ENCODE data around the gene TBP. TPM values are rescaled to one million over a fixed set of nuclear protein-coding genes. Genes with fewer than 3 reads are reported as not detected.

The TBP gene
- total RNA-seq, 4 donors from 2014 or later: 11.4 to 20.1 (median 19.9) TPM

GRCh38 chr6:170554796-170555137 is 598 bp downstream of the TBP start:
- ATAC-seq (ENCODE audit: low FRiP score): no peak
- TF ChIP-seq CTCF (IDR thresholded peaks at IDR 0.05): no peak
- no peak for DNase-seq (ENCODE audit: low spot score)

GRCh38 chr6:170555305-170555704 is 1.1 kb downstream of the TBP start:
- TF ChIP-seq CTCF (IDR thresholded peaks at IDR 0.05): no peak

GRCh38 chr6:170561555-170561954 is 7.4 kb downstream of the TBP start:
- no peak for ATAC-seq (ENCODE audit: low FRiP score)

More at GRCh38 chr6:170555305-170555704, 1.1 kb downstream of the TBP start:
- no peak for ATAC-seq (ENCODE audit: low FRiP score)
- no peak for DNase-seq (ENCODE audit: low spot score)

GRCh38 chr6:170564936-170565530 is 10.9 kb downstream of the TBP start:
- no peak for DNase-seq (ENCODE audit: low spot score)
- no peak for TF ChIP-seq CTCF (IDR thresholded peaks at IDR 0.05)
- ATAC-seq (ENCODE audit: low FRiP score): no peak

More at GRCh38 chr6:170561555-170561954, 7.4 kb downstream of the TBP start:
- no peak for TF ChIP-seq CTCF (IDR thresholded peaks at IDR 0.05)
- DNase-seq (ENCODE audit: low spot score): no peak

GRCh38 chr6:170572704-170573466 is 18.7 kb downstream of the TBP start:
- DNase-seq (ENCODE audit: low spot score): no peak
- no peak for ATAC-seq (ENCODE audit: low FRiP score)
- no peak for TF ChIP-seq CTCF (IDR thresholded peaks at IDR 0.05)

- no peak for ATAC-seq (ENCODE audit: low FRiP score)
- TF ChIP-seq CTCF (IDR thresholded peaks at IDR 0.05): no peak
- no peak for DNase-seq (ENCODE audit: low spot score)
Measured at GRCh38 chr6:170575250-170575649, 21.1 kb downstream of the TBP start.

GRCh38 chr6:170578909-170579308 is 24.7 kb downstream of the TBP start:
- no peak for ATAC-seq (ENCODE audit: low FRiP score)
- TF ChIP-seq CTCF (IDR thresholded peaks at IDR 0.05): no peak
- DNase-seq (ENCODE audit: low spot score): no peak

All from omental fat pad (tissue), 4 donors.